Ishikawa (cell line): ENCODE data around the gene ANK3.

Experiments used
- CEBPB ChIP-seq: IDR thresholded peaks from 2 replicates; pipeline ENCODE4 v1.6.1; 2012
- CREB1 ChIP-seq: IDR thresholded peaks from 2 replicates; pipeline ENCODE4 v1.6.1; 2012; ENCODE audit warnings: low read depth
- EGR1 ChIP-seq: IDR thresholded peaks from 2 replicates; pipeline ENCODE4 v1.6.1; 2012
- EP300 ChIP-seq: IDR thresholded peaks from 2 replicates; pipeline ENCODE4 v1.6.1; 2012; ENCODE audit warnings: borderline replicate concordance
- FOXM1 ChIP-seq: IDR thresholded peaks from 2 replicates; pipeline ENCODE4 v1.6.1; 2012; ENCODE audit warnings: low read depth, borderline replicate concordance
- MAX ChIP-seq: IDR thresholded peaks from 2 replicates; pipeline ENCODE4 v1.6.1; 2012
- NFIC ChIP-seq: IDR thresholded peaks from 2 replicates; pipeline ENCODE4 v1.6.1; 2012
- RAD21 ChIP-seq: IDR thresholded peaks from 2 replicates; pipeline ENCODE4 v1.6.1; 2012; ENCODE audit warnings: low read depth
- REST ChIP-seq: IDR thresholded peaks from 2 replicates; pipeline ENCODE4 v1.6.1; 2012; ENCODE audit warnings: low read depth, mild to moderate bottlenecking
- TCF12 ChIP-seq: IDR thresholded peaks from 2 replicates; pipeline ENCODE4 v1.6.1; 2012; ENCODE audit warnings: low read depth
- TEAD4 ChIP-seq: IDR thresholded peaks from 2 replicates; pipeline ENCODE4 v1.6.1; 2012
- USF1 ChIP-seq: IDR thresholded peaks from 2 replicates; pipeline ENCODE4 v1.6.1; 2012
- YY1 ChIP-seq: IDR thresholded peaks from 2 replicates; pipeline ENCODE4 v1.6.1; 2012; ENCODE audit warnings: low read depth
- ZBTB7A ChIP-seq: IDR thresholded peaks from 2 replicates; pipeline ENCODE4 v1.6.1; 2012; ENCODE audit warnings: low read depth

The ANK3 gene

GRCh38 chr10:60235001-60235400, 154.7 kb downstream of the ANK3 start:
- no peak for TF ChIP-seq EP300
- peak; percentile 61 for TF ChIP-seq USF1

- TF ChIP-seq TCF12 (no peak), USF1 (no peak), YY1 (no peak), NFIC (no peak), REST (no peak), TEAD4 (no peak), EGR1 (no peak), MAX (no peak), CEBPB (no peak), CREB1 (no peak)
These were observed 155.1 kb downstream of the ANK3 start for GRCh38 chr10:60234551-60234950.

GRCh38 chr10:60230892-60231291, 158.8 kb downstream of the ANK3 start:
- TF ChIP-seq ZBTB7A (no peak), MAX (no peak), CEBPB (no peak), EP300 (no peak), TEAD4 (no peak), YY1 (no peak), USF1 (no peak)

GRCh38 chr10:60224066-60224705, 165.5 kb downstream of the ANK3 start:
- no peak for TF ChIP-seq EP300
- TF ChIP-seq EGR1 = no peak
- no peak for TF ChIP-seq TCF12
- no peak for TF ChIP-seq CEBPB
- no peak for TF ChIP-seq FOXM1
- no peak for TF ChIP-seq CREB1
- TF ChIP-seq TEAD4 = no peak
- TF ChIP-seq ZBTB7A = no peak
- TF ChIP-seq USF1 = no peak
- no peak for TF ChIP-seq RAD21
- TF ChIP-seq NFIC = no peak
- no peak for TF ChIP-seq REST

GRCh38 chr10:60222047-60222446, 167.6 kb downstream of the ANK3 start:
- TF ChIP-seq CEBPB (no peak), FOXM1 (no peak), TEAD4 (no peak), USF1 (no peak), YY1 (no peak)

GRCh38 chr10:60212195-60212594, 177.5 kb downstream of the ANK3 start:
- TF ChIP-seq CREB1 (no peak), ZBTB7A (no peak), EP300 (no peak), TEAD4 (no peak), REST (no peak), EGR1 (no peak)
